HEK293T (cell line): ENCODE measurements around the gene GUK1.

Experiments
- FOXA1 ChIP-seq: fragments of 450-650 bp; IDR thresholded peaks from 2 replicates; pipeline ENCODE4 v1.6.1; 2016; ENCODE audit warnings: mild to moderate bottlenecking
- FOXM1 ChIP-seq: fragments of 450-650 bp; IDR thresholded peaks from 2 replicates; pipeline ENCODE4 v1.6.1; 2017; ENCODE audit warnings: mild to moderate bottlenecking, borderline replicate concordance
- HDGF ChIP-seq: fragments of 450-650 bp; IDR thresholded peaks from 2 replicates; pipeline ENCODE4 v1.6.1; 2017; ENCODE audit warnings: antibody characterized with exemption, borderline replicate concordance
- L3MBTL2 ChIP-seq: fragments of 450-650 bp; conservative IDR thresholded peaks from 2 replicates; pipeline ENCODE4 v1.6.1; 2016; ENCODE audit warnings: mild to moderate bottlenecking
- NFRKB ChIP-seq: fragments of 450-650 bp; IDR thresholded peaks from 2 replicates; pipeline ENCODE4 v1.6.1; 2016; ENCODE audit warnings: mild to moderate bottlenecking, moderate library complexity
- SP1 ChIP-seq: fragments of 450-650 bp; IDR thresholded peaks from 2 replicates; pipeline ENCODE4 v1.6.1; 2017
- SUZ12 ChIP-seq: fragments of 450-650 bp; IDR thresholded peaks from 2 replicates; pipeline ENCODE4 v1.6.1; 2016; ENCODE audit warnings: mild to moderate bottlenecking

- no peak for TF ChIP-seq SUZ12
- peak; percentile 38 for TF ChIP-seq L3MBTL2
- no peak for TF ChIP-seq FOXA1
- TF ChIP-seq SP1 = no peak
- no peak for TF ChIP-seq NFRKB
- no peak for TF ChIP-seq FOXM1
- TF ChIP-seq HDGF = peak; percentile 49; the same call in 1 of the 2 replicates
These were observed 37.9 kb upstream of the GUK1 start for GRCh38 chr1:228101994-228102790.
